ENCODE results near the gene CUX1.
"Not testable (repeated sequence)": the region's sequence is repeated elsewhere in the genome, so short reads cannot be mapped to it uniquely, and the experiment has no call there.

Gene CUX1

GRCh38 chr7:102296179-102296438, 478.7 kb downstream of the CUX1 start:
- no peak overlapping the region for H3K4me3 ChIP-seq (ENCODE audit: low read length)
- H3K9me3 ChIP-seq (ENCODE audit: insufficient read depth, low read depth, low read length) = no peaks in the 10 kb centered on the region
- WGBS = 90% methylated on average over 6 of the region's 6 CpGs
- no peaks in the 10 kb centered on the region for H3K36me3 ChIP-seq (ENCODE audit: insufficient read depth, low read length)
- H3K27me3 ChIP-seq (ENCODE audit: insufficient read depth, low read length) = no peaks in the 10 kb centered on the region
- no peak overlapping the region for H3K9ac ChIP-seq (ENCODE audit: low read depth, low read length)
- no peak overlapping the region for H3K27ac ChIP-seq (ENCODE audit: low read depth, low read length)
- 0 out of 2 replicates have a peak, but pooled peaks cover 14% of the 10 kb centered on the region for H3K4me1 ChIP-seq (ENCODE audit: insufficient read depth, low read length)

GRCh38 chr7:102296514-102296913, 479.1 kb downstream of the CUX1 start:
- H3K36me3 ChIP-seq (ENCODE audit: insufficient read depth, low read length) = no peaks in the 10 kb centered on the region
- H3K27ac ChIP-seq (ENCODE audit: low read depth, low read length) = no peak overlapping the region; the same call in 1 of the 2 replicates
- no peak overlapping the region for H3K4me3 ChIP-seq (ENCODE audit: low read length)
- 0 out of 2 replicates have a peak, but pooled peaks cover 14% of the 10 kb centered on the region for H3K4me1 ChIP-seq (ENCODE audit: insufficient read depth, low read length)
- no peaks in the 10 kb centered on the region for H3K27me3 ChIP-seq (ENCODE audit: insufficient read depth, low read length)
- H3K9ac ChIP-seq (ENCODE audit: low read depth, low read length) = no peak overlapping the region
- no peaks in the 10 kb centered on the region for H3K9me3 ChIP-seq (ENCODE audit: insufficient read depth, low read depth, low read length)
- WGBS = 88% methylated on average over 7 of the region's 7 CpGs

GRCh38 chr7:102297487-102298218, 480.2 kb downstream of the CUX1 start:
- no peak overlapping the region for H3K27ac ChIP-seq (ENCODE audit: low read depth, low read length)
- no peaks in the 10 kb centered on the region for H3K27me3 ChIP-seq (ENCODE audit: insufficient read depth, low read length)
- 97% methylated on average over 10 of the region's 10 CpGs for WGBS
- no peak overlapping the region for H3K9ac ChIP-seq (ENCODE audit: low read depth, low read length)
- no peak overlapping the region for H3K4me3 ChIP-seq (ENCODE audit: low read length)
- 0 out of 2 replicates have a peak, but pooled peaks cover 14% of the 10 kb centered on the region for H3K4me1 ChIP-seq (ENCODE audit: insufficient read depth, low read length)
- H3K36me3 ChIP-seq (ENCODE audit: insufficient read depth, low read length) = no peaks in the 10 kb centered on the region
- H3K9me3 ChIP-seq (ENCODE audit: insufficient read depth, low read depth, low read length) = no peaks in the 10 kb centered on the region

GRCh38 chr7:102300643-102301221, 483.3 kb downstream of the CUX1 start:
- Histone ChIP-seq H3K9me3 (ENCODE audit: insufficient read depth, low read depth, low read length) (no peaks in the 10 kb centered on the region), H3K4me1 (ENCODE audit: insufficient read depth, low read length) (0 out of 2 replicates have a peak, but pooled peaks cover 5% of the 10 kb centered on the region), H3K9ac (ENCODE audit: low read depth, low read length) (no peak overlapping the region), H3K4me3 (ENCODE audit: low read length) (no peak overlapping the region), H3K27me3 (ENCODE audit: insufficient read depth, low read length) (no peaks in the 10 kb centered on the region), H3K36me3 (ENCODE audit: insufficient read depth, low read length) (no peaks in the 10 kb centered on the region), H3K27ac (ENCODE audit: low read depth, low read length) (no peak overlapping the region)
- WGBS = 92% methylated on average over 84 of the region's 84 CpGs

- H3K4me3 ChIP-seq (ENCODE audit: low read length); H3K27me3 ChIP-seq (ENCODE audit: insufficient read depth, low read length); H3K4me1 ChIP-seq (ENCODE audit: insufficient read depth, low read length); H3K27ac ChIP-seq (ENCODE audit: low read depth, low read length); H3K9me3 ChIP-seq (ENCODE audit: insufficient read depth, low read depth, low read length); H3K9ac ChIP-seq (ENCODE audit: low read depth, low read length); H3K36me3 ChIP-seq (ENCODE audit: insufficient read depth, low read length): not testable (repeated sequence)
- WGBS = 95% methylated on average over 14 of the region's 14 CpGs
Observed at GRCh38 chr7:102301367-102301766, 483.9 kb downstream of the CUX1 start.

GRCh38 chr7:102302025-102302424, 484.6 kb downstream of the CUX1 start:
- 93% methylated on average over 6 of the region's 6 CpGs for WGBS
- no peak overlapping the region for H3K27ac ChIP-seq (ENCODE audit: low read depth, low read length)
- no peaks in the 10 kb centered on the region for H3K27me3 ChIP-seq (ENCODE audit: insufficient read depth, low read length)
- peaks cover 5% of the 10 kb centered on the region for H3K4me1 ChIP-seq (ENCODE audit: insufficient read depth, low read length)
- H3K4me3 ChIP-seq (ENCODE audit: low read length) = no peak overlapping the region
- H3K9ac ChIP-seq (ENCODE audit: low read depth, low read length) = no peak overlapping the region
- H3K9me3 ChIP-seq (ENCODE audit: insufficient read depth, low read depth, low read length) = no peaks in the 10 kb centered on the region
- H3K36me3 ChIP-seq (ENCODE audit: insufficient read depth, low read length) = no peaks in the 10 kb centered on the region

GRCh38 chr7:102303669-102304422, 486.4 kb downstream of the CUX1 start:
- H3K4me1 ChIP-seq (ENCODE audit: insufficient read depth, low read length) = peaks cover 12% of the 10 kb centered on the region
- H3K27ac ChIP-seq (ENCODE audit: low read depth, low read length) = no peak overlapping the region
- 89% methylated on average over 13 of the region's 13 CpGs for WGBS
- H3K4me3 ChIP-seq (ENCODE audit: low read length) = no peak overlapping the region
- H3K9ac ChIP-seq (ENCODE audit: low read depth, low read length) = no peak overlapping the region
- no peaks in the 10 kb centered on the region for H3K36me3 ChIP-seq (ENCODE audit: insufficient read depth, low read length)
- H3K27me3 ChIP-seq (ENCODE audit: insufficient read depth, low read length) = no peaks in the 10 kb centered on the region
- no peaks in the 10 kb centered on the region for H3K9me3 ChIP-seq (ENCODE audit: insufficient read depth, low read depth, low read length)

GRCh38 chr7:102304668-102305067, 487.2 kb downstream of the CUX1 start:
- no peak overlapping the region for H3K9ac ChIP-seq (ENCODE audit: low read depth, low read length)
- WGBS = 86% methylated on average over 11 of the region's 11 CpGs
- no peak overlapping the region for H3K27ac ChIP-seq (ENCODE audit: low read depth, low read length)
- no peaks in the 10 kb centered on the region for H3K9me3 ChIP-seq (ENCODE audit: insufficient read depth, low read depth, low read length)
- no peaks in the 10 kb centered on the region for H3K27me3 ChIP-seq (ENCODE audit: insufficient read depth, low read length)
- no peak overlapping the region for H3K4me3 ChIP-seq (ENCODE audit: low read length)
- H3K36me3 ChIP-seq (ENCODE audit: insufficient read depth, low read length) = 0 out of 2 replicates have a peak, but pooled peaks cover 2% of the 10 kb centered on the region
- H3K4me1 ChIP-seq (ENCODE audit: insufficient read depth, low read length) = peaks cover 12% of the 10 kb centered on the region

GRCh38 chr7:102305414-102306268, 488.2 kb downstream of the CUX1 start:
- Histone ChIP-seq H3K4me1 (ENCODE audit: insufficient read depth, low read length) (peaks cover 12% of the 10 kb centered on the region), H3K27ac (ENCODE audit: low read depth, low read length) (no peak overlapping the region), H3K36me3 (ENCODE audit: insufficient read depth, low read length) (0 out of 2 replicates have a peak, but pooled peaks cover 3% of the 10 kb centered on the region), H3K4me3 (ENCODE audit: low read length) (no peak overlapping the region), H3K27me3 (ENCODE audit: insufficient read depth, low read length) (no peaks in the 10 kb centered on the region), H3K9ac (ENCODE audit: low read depth, low read length) (no peak overlapping the region), H3K9me3 (ENCODE audit: insufficient read depth, low read depth, low read length) (no peaks in the 10 kb centered on the region)
- WGBS = 94% methylated on average over 16 of the region's 17 CpGs

GRCh38 chr7:102306916-102307677, 489.7 kb downstream of the CUX1 start:
- Histone ChIP-seq H3K27ac (ENCODE audit: low read depth, low read length) (peak overlapping the region; percentile 50; the same call in 1 of the 2 replicates), H3K4me1 (ENCODE audit: insufficient read depth, low read length) (peaks cover 12% of the 10 kb centered on the region), H3K27me3 (ENCODE audit: insufficient read depth, low read length) (no peaks in the 10 kb centered on the region), H3K36me3 (ENCODE audit: insufficient read depth, low read length) (0 out of 2 replicates have a peak, but pooled peaks cover 3% of the 10 kb centered on the region), H3K4me3 (ENCODE audit: low read length) (no peak overlapping the region), H3K9me3 (ENCODE audit: insufficient read depth, low read depth, low read length) (no peaks in the 10 kb centered on the region), H3K9ac (ENCODE audit: low read depth, low read length) (no peak overlapping the region)
- WGBS = 27% methylated on average over 17 of the region's 17 CpGs

All from HUES64 (cell line).